ENCODE measurements around the gene FRAT2. TPM values are rescaled to one million over a fixed set of nuclear protein-coding genes. Genes with fewer than 3 reads are reported as not detected.

FRAT2 gene
- total RNA-seq, 1 donor from 2014 or later, result 27.5 TPM

DNA sequence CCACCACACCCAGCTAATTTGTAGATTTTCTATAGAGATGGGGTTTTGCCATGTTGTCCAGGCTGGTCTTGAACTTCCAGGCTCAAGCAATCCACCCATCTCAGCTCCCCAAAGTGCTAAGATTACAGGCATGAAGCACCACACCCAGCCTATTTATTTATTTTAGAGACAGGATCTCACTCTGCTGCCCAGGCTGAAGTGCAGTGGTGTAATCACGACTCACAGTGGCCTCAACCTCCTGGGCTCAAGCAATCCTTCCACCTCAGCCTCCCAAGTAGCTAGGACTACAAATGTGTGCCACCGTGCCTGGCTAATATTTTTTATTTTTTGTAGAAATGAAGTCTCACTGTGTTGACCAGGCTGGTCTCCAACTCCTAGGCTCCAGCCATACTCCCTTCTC is 6.9 kb upstream of the FRAT2 start:
- H3K27ac ChIP-seq, result no peak overlapping the region
- no peaks in the 10 kb centered on the region for H3K27me3 ChIP-seq (ENCODE audit: low read depth)
- no peak for DNase-seq
- TF ChIP-seq, protein P1, sequence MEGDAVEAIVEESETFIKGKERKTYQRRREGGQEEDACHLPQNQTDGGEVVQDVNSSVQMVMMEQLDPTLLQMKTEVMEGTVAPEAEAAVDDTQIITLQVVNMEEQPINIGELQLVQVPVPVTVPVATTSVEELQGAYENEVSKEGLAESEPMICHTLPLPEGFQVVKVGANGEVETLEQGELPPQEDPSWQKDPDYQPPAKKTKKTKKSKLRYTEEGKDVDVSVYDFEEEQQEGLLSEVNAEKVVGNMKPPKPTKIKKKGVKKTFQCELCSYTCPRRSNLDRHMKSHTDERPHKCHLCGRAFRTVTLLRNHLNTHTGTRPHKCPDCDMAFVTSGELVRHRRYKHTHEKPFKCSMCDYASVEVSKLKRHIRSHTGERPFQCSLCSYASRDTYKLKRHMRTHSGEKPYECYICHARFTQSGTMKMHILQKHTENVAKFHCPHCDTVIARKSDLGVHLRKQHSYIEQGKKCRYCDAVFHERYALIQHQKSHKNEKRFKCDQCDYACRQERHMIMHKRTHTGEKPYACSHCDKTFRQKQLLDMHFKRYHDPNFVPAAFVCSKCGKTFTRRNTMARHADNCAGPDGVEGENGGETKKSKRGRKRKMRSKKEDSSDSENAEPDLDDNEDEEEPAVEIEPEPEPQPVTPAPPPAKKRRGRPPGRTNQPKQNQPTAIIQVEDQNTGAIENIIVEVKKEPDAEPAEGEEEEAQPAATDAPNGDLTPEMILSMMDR (IDR thresholded peaks at IDR 0.05), result no peak
- no peak overlapping the region for H3K4me3 ChIP-seq
- H3K36me3 ChIP-seq, result no peaks in the 10 kb centered on the region
- H3K9me3 ChIP-seq, result no peaks in the 10 kb centered on the region
- no peak for ATAC-seq
- peaks cover 15% of the 10 kb centered on the region for H3K4me1 ChIP-seq
- intact Hi-C loops (cut with DNase I), result no loop called here

- Histone ChIP-seq H3K9me3 (no peaks in the 10 kb centered on the region), H3K4me3 (no peak overlapping the region), H3K27ac (no peak overlapping the region), H3K4me1 (peaks cover 28% of the 10 kb centered on the region), H3K36me3 (no peaks in the 10 kb centered on the region), H3K27me3 (ENCODE audit: low read depth) (no peaks in the 10 kb centered on the region)
- ATAC-seq (no peak), DNase-seq (no peak)
- intact Hi-C loops (cut with DNase I), result no loop called here
- TF ChIP-seq, protein P1 (IDR thresholded peaks at IDR 0.05), result no peak
Measured at GRCh38 chr10:97338041-97338440, 3.5 kb upstream of the FRAT2 start.

- H3K36me3 ChIP-seq, result no peaks in the 10 kb centered on the region
- DNase-seq, result no peak
- TF ChIP-seq, protein P1 (IDR thresholded peaks at IDR 0.05), result no peak
- H3K4me3 ChIP-seq, result no peak overlapping the region
- H3K4me1 ChIP-seq, result peaks cover 30% of the 10 kb centered on the region
- no peaks in the 10 kb centered on the region for H3K27me3 ChIP-seq (ENCODE audit: low read depth)
- intact Hi-C loops (cut with DNase I), result no loop called here
- peak; percentile 1 to 13 for ATAC-seq
- H3K9me3 ChIP-seq, result no peaks in the 10 kb centered on the region
- H3K27ac ChIP-seq, result peak overlapping the region; percentile 39
Measured at GRCh38 chr10:97336942-97337831, 2.7 kb upstream of the FRAT2 start.

GRCh38 chr10:97336446-97336845 is 1.9 kb upstream of the FRAT2 start:
- no peak for DNase-seq
- intact Hi-C loops (cut with DNase I), result no loop called here

DNA sequence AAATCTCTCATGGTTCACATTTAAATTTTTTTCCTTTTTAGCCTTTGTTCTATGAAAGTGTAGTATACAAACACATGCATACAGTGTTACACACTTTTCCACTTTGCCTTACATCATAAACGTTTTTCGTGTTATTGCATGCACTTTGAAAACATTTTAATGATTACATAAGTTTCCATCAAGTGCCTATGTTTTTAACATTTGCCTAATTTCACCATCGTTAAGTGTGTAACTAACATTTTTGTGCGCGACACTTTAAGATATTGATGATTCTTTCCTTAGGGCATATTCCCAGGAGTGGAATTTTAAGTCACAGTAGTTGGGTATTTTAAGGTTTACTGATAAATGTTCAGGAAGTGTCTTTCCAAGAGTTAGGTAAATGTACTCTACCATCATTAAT is 1.5 kb upstream of the FRAT2 start:
- Histone ChIP-seq H3K36me3 (peaks cover 3% of the 10 kb centered on the region), H3K9me3 (no peaks in the 10 kb centered on the region), H3K4me1 (peaks cover 42% of the 10 kb centered on the region), H3K27me3 (ENCODE audit: low read depth) (no peaks in the 10 kb centered on the region), H3K4me3 (no peak overlapping the region), H3K27ac (peak overlapping the region; percentile 39)
- ATAC-seq (no peak), DNase-seq (no peak)
- TF ChIP-seq, protein P1 (IDR thresholded peaks at IDR 0.05), result no peak
- intact Hi-C loops (cut with DNase I), result no loop called here

More at GRCh38 chr10:97336446-97336845, 1.9 kb upstream of the FRAT2 start:
- Histone ChIP-seq H3K9me3 (no peaks in the 10 kb centered on the region), H3K27me3 (ENCODE audit: low read depth) (no peaks in the 10 kb centered on the region), H3K4me3 (no peak overlapping the region), H3K36me3 (no peaks in the 10 kb centered on the region), H3K27ac (peak overlapping the region; percentile 39), H3K4me1 (peaks cover 37% of the 10 kb centered on the region)
- ATAC-seq, result no peak
- TF ChIP-seq, protein P1 (IDR thresholded peaks at IDR 0.05), result no peak
